Activated naive CD8-positive, alpha-beta T cell treated with anti-CD3 and anti-CD28 coated beads, Interleukin-2, amount 10 ng/mL, durations not matched to agents 7 days and 5 days (primary cell): ENCODE measurements around the gene CSAD. TPM values are rescaled to one million over a fixed set of nuclear protein-coding genes. Genes with fewer than 3 reads are reported as not detected.
"Not testable (repeated sequence)": the region's sequence is repeated elsewhere in the genome, so short reads cannot be mapped to it uniquely, and the experiment has no call there.

Source experiments
- ATAC-seq: fragments of 150-1000 bp; cut with Tn5 transposase; one replicate; pipeline ENCODE4 v1.10.0; 2021; ENCODE audit warnings: low read depth, moderate library complexity
- POLR2A ChIA-PET: fragments of 350-600 bp; sonication (Branson Sonifier 250); formaldehyde crosslinking; loops from one replicate; lab custom pipeline; 2021; ENCODE audit warnings: antibody characterized with exemption; lab: Charles Lee
- DNase-seq: peaks from one replicate; pipeline ENCODE4 v3.0.0; 2021
- H3K27ac Mint-ChIP-seq: one replicate; pipeline ENCODE4 v1.8.0; 2022; ENCODE audit warnings: mild to moderate bottlenecking, mixed read lengths
- H3K27me3 Mint-ChIP-seq: one replicate; pipeline ENCODE4 v1.8.0; 2022; ENCODE audit warnings: mild to moderate bottlenecking, moderate library complexity, mixed read lengths
- H3K36me3 Mint-ChIP-seq: one replicate; pipeline ENCODE4 v1.8.0; 2021; ENCODE audit warnings: mild to moderate bottlenecking, mixed read lengths
- H3K4me1 Mint-ChIP-seq: one replicate; pipeline ENCODE4 v1.8.0; 2021; ENCODE audit warnings: mixed read lengths
- H3K4me3 Mint-ChIP-seq: one replicate; pipeline ENCODE4 v1.8.0; 2022; ENCODE audit warnings: mild to moderate bottlenecking, moderate library complexity, mixed read lengths
- H3K9me3 Mint-ChIP-seq: one replicate; pipeline ENCODE4 v1.8.0; 2021; ENCODE audit warnings: mixed read lengths
- total RNA-seq, 2 experiments: library from RNA; stranded (reverse); gene quantifications; one replicate each; pipeline ENCODE4 v1.2.3, GENCODE V29; 2021

The CSAD gene
- total RNA-seq, 2 experiments from 2014 or later: 28.1 to 38.3 TPM

DNA sequence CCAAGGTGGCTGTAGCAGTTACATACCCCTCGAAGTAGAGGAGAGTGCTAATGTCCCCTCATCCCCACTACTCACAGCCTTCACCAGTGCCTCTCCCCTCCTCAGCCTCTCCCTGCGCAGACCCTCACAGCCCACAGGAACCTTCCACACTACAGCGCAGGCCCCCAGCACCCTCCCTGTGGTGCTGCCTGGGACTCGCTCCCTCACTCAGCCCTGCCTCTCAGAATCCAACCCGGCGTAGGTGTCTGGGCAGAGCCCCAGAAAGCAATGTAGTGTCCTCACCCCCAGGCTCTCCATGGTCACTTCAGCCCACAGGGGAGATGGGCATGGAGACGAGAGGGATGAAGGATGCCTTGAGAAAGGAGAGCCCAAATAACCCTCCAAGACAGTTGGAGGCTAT is 11.1 kb downstream of the CSAD start:
- POLR2A ChIA-PET: interaction anchor here (0.6 kb wide), 1 partner anchor 104 kb away, joined by 5 read pairs; no protein-coding TSS in a partner anchor
- Mint-ChIP-seq H3K27ac (no peak overlapping the region), H3K4me1 (no peaks in the 10 kb centered on the region), H3K4me3 (no peak overlapping the region), H3K27me3 (no peaks in the 10 kb centered on the region), H3K9me3 (no peaks in the 10 kb centered on the region), H3K36me3 (no peaks in the 10 kb centered on the region)
- ATAC-seq (no peak), DNase-seq (no peak)

DNA sequence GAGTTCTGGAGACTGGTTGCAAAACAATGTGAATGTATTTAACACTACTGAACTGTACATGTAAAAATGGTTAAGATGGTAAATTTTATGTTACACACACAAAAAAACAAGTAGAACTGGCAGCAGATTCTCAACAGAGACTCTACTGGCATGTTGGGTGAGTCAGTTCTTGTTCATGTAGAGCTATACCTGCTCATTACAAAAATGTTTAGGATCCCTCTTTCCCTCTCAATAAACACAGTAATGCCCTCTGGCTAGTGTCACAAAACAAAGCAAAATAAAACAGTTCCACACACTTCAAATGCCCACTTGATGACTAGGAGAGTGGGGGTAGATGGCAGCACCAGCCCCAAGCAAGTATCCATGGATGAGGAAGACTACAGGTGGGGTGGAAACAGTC is 13.9 kb downstream of the CSAD start:
- Mint-ChIP-seq H3K27ac (no peak overlapping the region), H3K36me3 (no peaks in the 10 kb centered on the region), H3K4me3 (no peak overlapping the region), H3K9me3 (no peaks in the 10 kb centered on the region), H3K27me3 (no peaks in the 10 kb centered on the region), H3K4me1 (no peaks in the 10 kb centered on the region)
- POLR2A ChIA-PET: interaction anchor here (2.1 kb wide), 1 partner anchor 13 kb away, joined by 8 read pairs; the partner anchor contains the start of genes CSAD and ZNF740
- no peak for DNase-seq
- ATAC-seq: no peak

DNA sequence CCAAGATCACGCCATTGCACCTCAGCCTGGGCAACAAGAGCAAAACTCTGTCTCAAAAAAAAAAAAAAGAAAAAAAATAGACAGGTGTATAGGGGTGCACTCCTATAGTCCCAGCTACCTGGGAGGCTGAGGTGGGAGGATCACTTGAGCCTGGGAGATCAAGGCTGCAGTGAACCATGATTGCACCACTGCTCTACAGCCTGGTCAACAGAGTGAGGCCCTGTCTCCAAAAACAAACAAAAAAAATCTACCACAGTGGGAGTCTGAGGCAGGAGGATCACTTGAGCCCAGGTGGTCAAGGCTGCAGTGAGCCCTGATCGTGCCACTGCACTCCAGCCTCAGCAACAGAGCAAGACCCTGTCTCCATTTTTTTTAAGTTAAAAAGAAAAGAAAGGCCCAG is 17.7 kb downstream of the CSAD start:
- not testable (repeated sequence) for H3K27ac Mint-ChIP-seq, ATAC-seq, H3K4me1 Mint-ChIP-seq, H3K27me3 Mint-ChIP-seq, DNase-seq, H3K36me3 Mint-ChIP-seq, H3K9me3 Mint-ChIP-seq, H3K4me3 Mint-ChIP-seq
- POLR2A ChIA-PET: interaction anchor here (0.7 kb wide), 1 partner anchor 96 kb away, joined by 3 read pairs; no protein-coding TSS in a partner anchor

DNA sequence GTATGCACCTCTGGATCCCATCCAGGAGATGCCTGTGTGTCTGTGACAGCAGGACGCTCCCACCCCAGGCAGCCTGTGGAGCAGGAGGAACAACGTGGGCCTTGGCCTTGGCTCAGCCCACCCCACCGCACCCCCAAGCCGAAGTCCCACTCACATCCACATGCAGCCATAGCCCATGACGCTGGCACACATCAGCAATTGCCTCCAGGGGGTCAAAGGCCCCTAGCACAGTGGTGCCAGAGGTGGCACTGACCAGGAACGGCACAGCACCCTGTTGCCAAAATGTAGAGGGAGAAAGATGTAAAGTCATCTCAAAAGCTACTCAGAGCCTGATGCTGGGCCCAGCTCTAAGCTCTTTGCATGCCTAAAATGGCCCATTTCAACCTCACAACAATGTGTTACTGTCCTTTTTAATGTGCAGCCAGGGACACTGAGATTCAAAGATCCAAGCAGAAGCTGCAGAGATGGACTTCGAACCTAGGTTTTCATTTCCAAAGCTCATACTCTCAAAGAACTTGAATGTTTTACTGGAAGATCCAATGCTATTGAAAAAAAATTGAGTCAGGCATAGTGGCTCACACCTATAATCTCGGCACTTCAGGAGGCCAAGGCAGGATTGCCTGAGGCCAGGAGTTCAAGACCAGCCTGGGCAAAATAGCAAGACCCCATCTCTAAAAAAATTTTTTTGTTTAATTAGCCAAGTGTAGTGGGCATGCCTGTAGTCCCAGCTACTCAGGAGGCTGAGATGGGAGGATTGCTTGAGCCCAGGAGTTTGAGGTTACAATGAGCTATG is 19.4 kb downstream of the CSAD start:
- POLR2A ChIA-PET: interaction anchor here (2.0 kb wide), 1 partner anchor 19 kb away, joined by 14 read pairs; the partner anchor contains the start of genes CSAD and ZNF740
- Mint-ChIP-seq H3K27ac (no peak overlapping the region), H3K4me3 (no peak overlapping the region), H3K36me3 (no peaks in the 10 kb centered on the region), H3K9me3 (no peaks in the 10 kb centered on the region), H3K4me1 (peaks cover 11% of the 10 kb centered on the region), H3K27me3 (no peaks in the 10 kb centered on the region)
- ATAC-seq (no peak), DNase-seq (no peak)

DNA sequence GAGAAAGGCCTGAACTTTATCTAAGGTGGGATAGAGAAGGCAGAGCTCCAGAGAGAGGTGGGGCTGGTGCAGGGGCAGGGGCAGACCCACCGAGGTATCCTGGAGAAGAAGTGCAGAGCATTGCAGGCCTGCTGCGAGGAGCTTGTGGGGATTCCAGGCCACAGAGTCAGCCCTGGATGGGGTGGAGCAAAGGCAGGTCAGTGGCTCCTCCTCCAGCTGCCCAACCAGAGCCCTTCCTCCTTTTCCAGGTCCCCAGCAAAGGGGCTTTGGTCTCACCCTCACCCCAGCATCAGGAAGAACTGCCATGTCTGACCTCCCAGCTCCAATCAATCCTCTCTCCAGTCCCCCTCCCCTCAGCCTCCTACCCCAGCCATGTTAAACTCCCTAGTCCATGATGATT is 20.1 kb downstream of the CSAD start:
- no peaks in the 10 kb centered on the region for H3K27me3 Mint-ChIP-seq
- H3K9me3 Mint-ChIP-seq: no peaks in the 10 kb centered on the region
- ATAC-seq (no peak), DNase-seq (no peak)
- H3K27ac Mint-ChIP-seq: no peak overlapping the region
- H3K4me3 Mint-ChIP-seq: no peak overlapping the region
- H3K4me1 Mint-ChIP-seq: peaks cover 11% of the 10 kb centered on the region
- POLR2A ChIA-PET: interaction anchor here (1.3 to 2.2 kb wide), 9 partner anchors 20 to 160 kb away, joined by 3 to 14 read pairs (median 5); partner anchors contain the start of genes CSAD, SOAT2 and ZNF740
- H3K36me3 Mint-ChIP-seq: no peaks in the 10 kb centered on the region

DNA sequence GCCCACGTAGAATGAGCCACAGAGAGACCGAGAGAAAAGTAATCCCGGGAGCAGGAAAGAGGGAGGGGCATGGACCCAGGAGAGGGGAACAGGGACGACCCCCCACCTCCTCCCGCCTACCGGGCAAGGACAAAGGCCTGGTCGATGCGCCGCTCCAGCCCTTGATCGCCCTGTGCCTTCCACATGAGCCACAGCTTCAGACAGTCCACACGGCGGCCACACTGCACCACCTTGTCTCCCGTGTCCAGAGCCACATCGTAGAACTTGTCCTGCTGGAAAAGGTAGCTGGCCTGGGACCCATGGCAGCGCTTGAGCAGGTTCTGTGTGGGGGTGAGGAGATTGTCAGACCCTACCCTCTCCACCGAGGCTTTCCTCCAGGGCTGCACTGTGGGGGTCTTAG is 20.7 kb downstream of the CSAD start:
- Mint-ChIP-seq H3K9me3 (no peaks in the 10 kb centered on the region), H3K4me1 (peaks cover 11% of the 10 kb centered on the region), H3K36me3 (no peaks in the 10 kb centered on the region), H3K27me3 (no peaks in the 10 kb centered on the region), H3K27ac (peak overlapping the region; percentile 51), H3K4me3 (no peak overlapping the region)
- ATAC-seq (no peak), DNase-seq (no peak)
- POLR2A ChIA-PET: interaction anchor here (0.8 to 2.2 kb wide), 12 partner anchors 21 to 161 kb away, joined by 3 to 14 read pairs (median 5); partner anchors contain the start of genes CSAD, SOAT2 and ZNF740

DNA sequence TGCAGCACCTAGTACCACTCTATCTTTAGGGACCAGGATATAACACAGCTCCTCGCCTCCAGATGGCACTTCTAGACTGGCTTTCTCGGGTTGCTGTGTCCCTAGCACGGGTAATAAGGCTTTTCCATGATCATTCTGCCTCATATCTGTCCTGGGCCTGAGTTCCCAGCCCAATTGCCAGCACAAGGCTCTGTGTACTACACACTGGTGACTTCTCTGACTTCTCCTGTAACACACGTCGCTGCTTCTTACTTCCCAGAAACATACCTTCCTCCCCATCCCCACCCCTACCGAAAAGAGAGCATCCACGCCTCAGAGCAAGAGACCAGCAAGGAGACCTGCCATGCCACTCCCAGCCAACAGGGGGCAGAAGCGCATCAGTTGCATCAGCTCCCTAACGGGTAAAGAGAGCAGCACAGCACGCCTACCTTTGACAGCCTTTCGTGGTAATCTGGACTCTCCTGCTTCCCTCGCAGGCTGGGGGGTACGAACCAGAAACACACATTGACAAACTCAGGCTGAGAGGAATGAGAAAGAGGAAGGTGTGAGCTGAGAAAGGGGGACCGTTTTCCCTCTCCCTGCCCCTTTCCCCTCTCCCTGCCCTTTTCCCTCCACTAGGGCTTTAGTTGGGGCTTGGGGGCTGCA is 21.4 kb downstream of the CSAD start:
- POLR2A ChIA-PET: interaction anchor here (0.6 to 2.2 kb wide), 18 partner anchors 21 to 161 kb away, joined by 3 to 14 read pairs (median 4); partner anchors contain the start of genes CSAD, MYG1, SOAT2 and ZNF740
- ATAC-seq (peak; percentile 98), DNase-seq (peak; percentile 90)
- peak overlapping the region; percentile 22 for H3K4me3 Mint-ChIP-seq
- peaks cover 11% of the 10 kb centered on the region for H3K4me1 Mint-ChIP-seq
- H3K9me3 Mint-ChIP-seq: no peaks in the 10 kb centered on the region
- H3K27me3 Mint-ChIP-seq: no peaks in the 10 kb centered on the region
- H3K27ac Mint-ChIP-seq: peak overlapping the region; percentile 51
- no peaks in the 10 kb centered on the region for H3K36me3 Mint-ChIP-seq

DNA sequence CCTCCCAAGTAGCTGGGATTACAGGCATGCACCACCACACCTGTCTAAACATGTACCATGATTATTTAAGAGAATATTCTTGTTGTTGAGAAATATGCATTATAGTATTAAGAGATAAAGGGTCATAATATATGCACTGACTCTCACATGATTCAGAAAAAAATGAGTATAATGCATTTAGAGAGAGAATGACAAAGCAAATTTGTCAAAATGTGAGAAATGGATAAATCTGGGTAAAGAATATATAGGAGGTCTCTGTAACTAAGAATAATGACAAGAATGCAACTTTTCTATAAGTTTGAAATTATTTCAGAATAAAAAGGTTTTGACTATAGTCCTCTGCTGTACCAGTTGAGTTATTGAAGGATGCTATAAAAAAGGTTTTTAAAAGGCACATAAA is 28.3 kb downstream of the CSAD start:
- no peak overlapping the region for H3K27ac Mint-ChIP-seq
- POLR2A ChIA-PET: interaction anchor here (1.5 kb wide), 1 partner anchor 21 kb away, joined by 3 read pairs; no protein-coding TSS in a partner anchor
- DNase-seq: no peak
- H3K4me1 Mint-ChIP-seq: peaks cover 5% of the 10 kb centered on the region
- H3K9me3 Mint-ChIP-seq: no peaks in the 10 kb centered on the region
- ATAC-seq: no peak
- no peaks in the 10 kb centered on the region for H3K36me3 Mint-ChIP-seq
- no peaks in the 10 kb centered on the region for H3K27me3 Mint-ChIP-seq
- H3K4me3 Mint-ChIP-seq: no peak overlapping the region

DNA sequence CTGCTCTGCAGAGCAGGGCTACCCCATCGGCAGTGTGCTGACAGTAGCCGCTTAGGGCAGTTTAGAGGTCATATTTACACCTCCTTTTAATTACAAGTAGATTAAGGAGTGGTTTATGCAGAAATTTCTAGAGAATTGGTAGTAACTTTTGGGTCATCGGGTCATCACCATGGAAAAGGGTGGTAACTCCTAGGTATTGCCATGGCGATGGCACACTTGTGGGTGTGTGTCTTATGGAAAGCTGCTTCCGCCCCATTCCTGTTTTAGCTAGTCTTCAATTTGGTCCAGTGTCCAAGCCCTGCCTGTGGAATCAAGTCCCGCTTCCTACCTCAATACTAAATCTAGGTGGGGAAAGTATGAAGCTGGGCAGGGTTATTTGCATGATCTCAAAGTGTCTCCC is 29.7 kb downstream of the CSAD start:
- ATAC-seq: no peak
- Mint-ChIP-seq H3K4me3 (no peak overlapping the region), H3K27me3 (peaks cover 4% of the 10 kb centered on the region), H3K27ac (no peak overlapping the region), H3K9me3 (no peaks in the 10 kb centered on the region), H3K4me1 (peaks cover 2% of the 10 kb centered on the region), H3K36me3 (no peaks in the 10 kb centered on the region)
- POLR2A ChIA-PET: interaction anchor here (0.7 kb wide), 1 partner anchor 129 kb away, joined by 3 read pairs; no protein-coding TSS in a partner anchor
- DNase-seq: no peak

DNA sequence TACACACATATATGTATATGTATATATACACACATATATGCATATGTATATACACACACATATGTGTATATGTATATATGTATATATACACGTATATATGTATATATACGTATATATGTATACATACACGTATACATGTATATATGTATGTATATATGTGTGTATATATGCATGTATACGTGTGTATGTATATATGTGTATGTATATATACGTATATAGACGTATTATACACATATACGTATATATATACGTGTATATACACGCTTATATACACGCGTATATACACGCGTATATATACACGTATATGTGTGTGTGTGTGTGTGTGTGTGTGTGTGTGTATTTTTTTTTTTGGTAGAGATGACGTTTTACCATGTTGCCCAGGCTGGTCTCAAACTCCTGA is 33.1 kb downstream of the CSAD start:
- no peak overlapping the region for H3K27ac Mint-ChIP-seq
- H3K9me3 Mint-ChIP-seq: no peaks in the 10 kb centered on the region
- H3K36me3 Mint-ChIP-seq: no peaks in the 10 kb centered on the region
- no peak for DNase-seq
- peaks cover 9% of the 10 kb centered on the region for H3K27me3 Mint-ChIP-seq
- H3K4me3 Mint-ChIP-seq: no peak overlapping the region
- POLR2A ChIA-PET: no interaction called here
- H3K4me1 Mint-ChIP-seq: peaks cover 2% of the 10 kb centered on the region
- no peak for ATAC-seq

DNA sequence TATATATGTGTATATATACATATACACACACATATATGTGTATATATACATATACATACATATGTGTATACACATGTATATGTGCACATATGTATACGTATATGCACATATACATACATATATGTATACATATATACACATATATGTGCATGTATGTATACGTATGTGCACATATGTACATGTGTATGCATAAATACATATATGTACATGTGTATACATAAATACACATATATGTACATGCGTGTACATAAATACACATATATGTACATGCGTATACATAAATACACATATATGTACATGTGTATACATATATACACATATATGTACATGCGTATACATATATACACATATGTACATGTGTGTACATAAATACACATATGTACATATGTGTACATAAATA is 33.5 kb downstream of the CSAD start:
- Mint-ChIP-seq H3K27me3 (peaks cover 9% of the 10 kb centered on the region), H3K27ac (no peak overlapping the region), H3K9me3 (no peaks in the 10 kb centered on the region), H3K4me1 (peaks cover 2% of the 10 kb centered on the region), H3K4me3 (no peak overlapping the region), H3K36me3 (no peaks in the 10 kb centered on the region)
- ATAC-seq: no peak
- POLR2A ChIA-PET: no interaction called here
- no peak for DNase-seq

DNA sequence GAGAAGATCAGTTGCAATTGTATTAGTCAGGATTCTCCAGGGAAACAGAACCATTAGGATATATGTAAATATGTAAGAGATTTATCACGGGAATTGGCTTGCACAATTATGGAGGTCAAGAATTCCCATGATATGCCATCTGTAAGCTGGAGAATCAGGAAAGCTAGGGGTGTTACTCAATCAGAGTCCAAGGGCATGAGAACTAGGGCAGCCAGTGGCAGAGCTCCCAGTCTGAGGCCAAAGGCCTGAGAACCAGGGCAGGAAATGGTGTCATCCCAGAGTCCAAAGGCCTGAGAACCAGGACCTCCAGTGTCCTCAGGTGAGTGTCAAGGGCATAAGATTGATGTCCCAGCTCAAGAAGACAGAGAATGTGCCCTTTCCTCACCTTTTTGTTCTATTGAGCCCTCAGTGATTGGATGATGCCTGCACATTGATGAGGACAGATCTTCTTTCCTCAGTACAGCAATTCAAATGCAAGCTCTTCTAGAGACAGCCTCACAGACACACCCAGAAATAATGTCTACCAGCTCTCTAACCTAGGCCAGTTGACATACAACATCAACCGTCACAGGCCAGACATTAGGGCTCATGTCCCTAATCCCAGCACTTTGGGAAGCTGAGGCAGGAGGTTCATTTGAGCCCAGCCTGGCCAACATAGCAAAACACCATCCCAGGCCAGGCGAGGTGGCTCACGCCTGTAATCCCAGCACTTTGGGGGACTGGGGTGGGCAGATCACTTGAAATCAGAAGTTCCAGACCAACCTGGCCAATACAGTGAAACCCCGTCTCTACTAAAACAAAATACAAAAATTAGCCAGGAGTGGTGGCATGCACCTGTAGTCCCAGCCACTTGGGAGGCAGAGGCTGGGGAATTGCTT is 35.1 kb downstream of the CSAD start:
- Mint-ChIP-seq H3K9me3 (no peaks in the 10 kb centered on the region), H3K4me3 (no peak overlapping the region), H3K4me1 (peaks cover 2% of the 10 kb centered on the region), H3K27ac (no peak overlapping the region), H3K27me3 (peaks cover 9% of the 10 kb centered on the region), H3K36me3 (no peaks in the 10 kb centered on the region)
- DNase-seq (no peak), ATAC-seq (no peak)
- POLR2A ChIA-PET: no interaction called here

DNA sequence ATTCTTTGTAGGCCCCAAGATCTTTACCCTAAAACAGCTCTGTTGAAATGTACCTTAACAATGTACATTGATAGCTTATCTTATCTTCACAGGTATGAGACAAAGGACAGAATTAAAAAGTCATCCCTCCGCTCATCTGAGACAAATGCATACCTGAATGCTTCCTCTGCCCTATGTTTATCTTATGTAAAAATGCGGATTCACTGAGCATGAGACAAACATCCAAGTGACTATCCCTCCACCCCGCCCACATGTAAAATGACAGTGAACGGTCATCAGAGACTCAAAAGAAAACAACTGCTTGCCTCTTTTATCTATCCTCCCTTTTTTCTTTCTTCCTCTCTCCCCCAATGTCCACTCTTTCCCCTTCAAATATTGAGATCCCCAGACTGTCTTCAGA is 37.4 kb downstream of the CSAD start:
- no peak overlapping the region for H3K4me3 Mint-ChIP-seq
- peaks cover 16% of the 10 kb centered on the region for H3K27me3 Mint-ChIP-seq
- no peaks in the 10 kb centered on the region for H3K4me1 Mint-ChIP-seq

More for the DNA sequence above, 37.4 kb downstream of the CSAD start:
- ATAC-seq: no peak
- no peak overlapping the region for H3K27ac Mint-ChIP-seq
- H3K36me3 Mint-ChIP-seq: peaks cover 5% of the 10 kb centered on the region
- no peak for DNase-seq
- POLR2A ChIA-PET: no interaction called here
- peaks cover 5% of the 10 kb centered on the region for H3K9me3 Mint-ChIP-seq
